BE2C (cell line): Measurements from ENCODE around the gene CCDC6.
A peak's percentile ranks its signal among the peaks of the same experiment; 100 is the strongest.

Experiments used
- DNase-seq: peaks from one replicate; pipeline ENCODE4 v3.0.0-alpha.2; 2020
- H3K27me3 ChIP-seq: fragments of 250-450 bp; sonication (Bioruptor Pico); 2 replicates; pipeline ENCODE4 v1.5.1; 2020; ENCODE audit warnings: mild to moderate bottlenecking
- H3K36me3 ChIP-seq: fragments of 250-450 bp; sonication (Bioruptor Pico); 2 replicates; pipeline ENCODE4 v1.5.1; 2020; ENCODE audit warnings: mild to moderate bottlenecking
- H3K4me1 ChIP-seq: fragments of 250-450 bp; sonication (Bioruptor Pico); 2 replicates; pipeline ENCODE4 v1.5.1; 2020
- H3K4me3 ChIP-seq: 2 replicates; pipeline ENCODE4 v1.5.1; 2011; ENCODE audit warnings: low read depth, low read length
- H3K9me3 ChIP-seq: fragments of 250-450 bp; sonication (Bioruptor Pico); 2 replicates; pipeline ENCODE4 v1.5.1; 2020
- TF ChIP-seq, protein P1 (sequence below): IDR thresholded peaks from 2 replicates; pipeline ENCODE4 v1.5.1; 2012; ENCODE audit warnings: mild to moderate bottlenecking, low read depth, low read length

Gene CCDC6

GRCh38 chr10:59869594-59869940 is 36.8 kb downstream of the CCDC6 start:
- Histone ChIP-seq H3K4me3 (no peak overlapping the region), H3K27me3 (no peaks in the 10 kb centered on the region), H3K9me3 (no peaks in the 10 kb centered on the region), H3K36me3 (no peaks in the 10 kb centered on the region), H3K4me1 (peaks cover 7% of the 10 kb centered on the region)
- DNase-seq, result no peak
- TF ChIP-seq, protein P1, sequence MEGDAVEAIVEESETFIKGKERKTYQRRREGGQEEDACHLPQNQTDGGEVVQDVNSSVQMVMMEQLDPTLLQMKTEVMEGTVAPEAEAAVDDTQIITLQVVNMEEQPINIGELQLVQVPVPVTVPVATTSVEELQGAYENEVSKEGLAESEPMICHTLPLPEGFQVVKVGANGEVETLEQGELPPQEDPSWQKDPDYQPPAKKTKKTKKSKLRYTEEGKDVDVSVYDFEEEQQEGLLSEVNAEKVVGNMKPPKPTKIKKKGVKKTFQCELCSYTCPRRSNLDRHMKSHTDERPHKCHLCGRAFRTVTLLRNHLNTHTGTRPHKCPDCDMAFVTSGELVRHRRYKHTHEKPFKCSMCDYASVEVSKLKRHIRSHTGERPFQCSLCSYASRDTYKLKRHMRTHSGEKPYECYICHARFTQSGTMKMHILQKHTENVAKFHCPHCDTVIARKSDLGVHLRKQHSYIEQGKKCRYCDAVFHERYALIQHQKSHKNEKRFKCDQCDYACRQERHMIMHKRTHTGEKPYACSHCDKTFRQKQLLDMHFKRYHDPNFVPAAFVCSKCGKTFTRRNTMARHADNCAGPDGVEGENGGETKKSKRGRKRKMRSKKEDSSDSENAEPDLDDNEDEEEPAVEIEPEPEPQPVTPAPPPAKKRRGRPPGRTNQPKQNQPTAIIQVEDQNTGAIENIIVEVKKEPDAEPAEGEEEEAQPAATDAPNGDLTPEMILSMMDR, result no peak

GRCh38 chr10:59868696-59869593 is 37.4 kb downstream of the CCDC6 start:
- Histone ChIP-seq H3K4me1 (peaks cover 7% of the 10 kb centered on the region), H3K36me3 (no peaks in the 10 kb centered on the region), H3K9me3 (no peaks in the 10 kb centered on the region), H3K4me3 (no peak overlapping the region), H3K27me3 (no peaks in the 10 kb centered on the region)
- DNase-seq, result no peak
- TF ChIP-seq, protein P1, result no peak

GRCh38 chr10:59867590-59867989 is 38.8 kb downstream of the CCDC6 start:
- H3K4me3 ChIP-seq, result no peak overlapping the region
- H3K9me3 ChIP-seq, result no peaks in the 10 kb centered on the region
- H3K36me3 ChIP-seq, result no peaks in the 10 kb centered on the region
- DNase-seq, result no peak
- TF ChIP-seq, protein P1, result no peak
- no peaks in the 10 kb centered on the region for H3K27me3 ChIP-seq
- H3K4me1 ChIP-seq, result no peaks in the 10 kb centered on the region; the same call in 1 of the 2 replicates

GRCh38 chr10:59865101-59865500 is 41.3 kb downstream of the CCDC6 start:
- no peak for DNase-seq
- Histone ChIP-seq H3K4me1 (no peaks in the 10 kb centered on the region), H3K9me3 (no peaks in the 10 kb centered on the region), H3K27me3 (no peaks in the 10 kb centered on the region), H3K4me3 (no peak overlapping the region), H3K36me3 (no peaks in the 10 kb centered on the region)
- TF ChIP-seq, protein P1, result peak; percentile 53

DNA sequence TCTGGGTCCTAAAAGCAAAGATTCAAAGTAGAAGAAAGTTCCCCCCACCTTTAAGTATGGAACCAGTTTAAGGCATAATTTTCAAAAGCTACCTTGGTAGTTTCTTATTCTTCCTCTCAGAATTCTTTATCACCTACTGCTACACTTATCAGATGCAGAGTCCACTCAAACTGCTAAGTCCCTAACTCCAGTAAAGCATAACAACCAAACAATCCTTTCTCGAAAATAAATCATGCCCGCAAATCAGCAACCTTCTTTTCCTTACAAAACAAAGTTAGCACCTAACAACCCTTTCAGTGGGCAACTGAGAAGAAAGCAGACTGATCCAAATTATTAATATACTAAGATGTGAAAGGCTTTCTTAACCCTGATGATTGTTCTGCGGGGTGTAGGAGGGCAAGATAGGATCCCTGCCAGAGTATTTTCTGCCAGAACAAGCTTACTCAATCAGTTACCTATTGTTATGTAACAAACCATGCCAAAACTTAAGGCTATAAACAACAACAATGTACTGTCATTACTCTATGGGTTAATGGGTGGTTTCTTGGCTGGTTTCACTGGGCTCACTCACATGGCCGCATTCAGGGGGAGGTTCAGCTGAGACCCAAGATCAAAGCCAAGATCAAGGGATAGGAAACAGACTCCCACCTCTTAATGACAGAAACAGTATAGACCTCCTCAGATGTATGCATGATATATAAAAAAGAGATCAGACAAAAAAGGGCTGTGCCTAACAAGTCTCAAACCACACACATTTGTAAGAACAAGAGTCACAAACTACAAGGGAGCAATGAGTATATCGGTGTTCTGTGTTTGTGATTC is 42.0 kb downstream of the CCDC6 start:
- Histone ChIP-seq H3K4me1 (no peaks in the 10 kb centered on the region), H3K36me3 (no peaks in the 10 kb centered on the region), H3K9me3 (no peaks in the 10 kb centered on the region), H3K4me3 (no peak overlapping the region), H3K27me3 (no peaks in the 10 kb centered on the region)
- no peak for DNase-seq
- TF ChIP-seq, protein P1, result no peak
